Activated CD8-positive, alpha-beta memory T cell treated with anti-CD3 and anti-CD28 coated beads for 1 hour (primary cell): ENCODE data around the gene STK32C.

ENCODE experiments used
- DNase-seq, 2 donors: peaks; one replicate each; pipeline ENCODE4 v3.0.0-alpha.2; 2020; ENCODE audit warnings: low read depth in 1 of 2; ENCODE audit errors: extremely low read depth in 1 of 2

STK32C gene

DNA sequence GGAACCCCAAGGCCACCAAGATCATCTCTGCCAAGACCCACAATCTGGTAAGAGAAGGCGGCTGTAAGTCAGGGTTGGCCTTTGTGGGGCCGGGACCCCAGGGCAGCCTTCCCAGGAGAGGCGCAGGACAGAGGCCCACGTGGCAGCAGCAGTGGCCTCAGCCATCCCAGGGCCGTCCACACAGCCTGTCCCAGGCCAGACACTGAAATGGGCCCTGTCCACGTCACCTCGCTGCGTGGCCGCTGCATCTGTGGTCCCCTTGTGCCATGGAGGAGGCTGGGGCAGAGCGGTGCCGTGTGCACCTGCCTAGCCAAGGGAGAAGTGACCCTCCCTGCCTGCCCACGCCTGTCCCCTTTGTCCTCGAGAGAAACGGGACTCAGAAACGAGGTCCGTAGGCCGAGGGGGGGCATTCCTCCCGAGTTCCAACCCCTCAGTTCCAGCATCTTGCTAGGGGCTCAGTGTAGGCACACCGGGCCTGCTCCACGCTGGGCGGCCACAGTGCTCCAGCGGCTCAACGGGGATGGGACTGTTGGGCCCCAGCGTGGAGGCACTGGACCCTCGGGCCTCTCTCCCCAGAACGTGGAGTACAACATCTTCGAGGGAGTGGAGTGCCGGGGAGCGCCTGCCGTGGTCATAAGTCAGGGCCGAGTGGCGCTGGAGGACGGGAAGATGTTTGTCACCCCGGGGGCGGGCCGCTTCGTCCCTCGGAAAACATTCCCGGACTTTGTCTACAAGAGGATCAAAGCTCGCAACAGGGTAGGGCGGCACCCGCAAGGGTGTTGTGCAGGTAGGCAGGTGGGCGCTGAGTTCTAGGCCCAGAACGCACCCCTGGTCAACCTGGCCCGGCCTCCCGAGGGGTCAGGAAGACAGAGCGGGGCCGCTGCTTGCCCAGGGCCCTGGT, 105.4 kb downstream of the STK32C start:
- no peak for DNase-seq

DNA sequence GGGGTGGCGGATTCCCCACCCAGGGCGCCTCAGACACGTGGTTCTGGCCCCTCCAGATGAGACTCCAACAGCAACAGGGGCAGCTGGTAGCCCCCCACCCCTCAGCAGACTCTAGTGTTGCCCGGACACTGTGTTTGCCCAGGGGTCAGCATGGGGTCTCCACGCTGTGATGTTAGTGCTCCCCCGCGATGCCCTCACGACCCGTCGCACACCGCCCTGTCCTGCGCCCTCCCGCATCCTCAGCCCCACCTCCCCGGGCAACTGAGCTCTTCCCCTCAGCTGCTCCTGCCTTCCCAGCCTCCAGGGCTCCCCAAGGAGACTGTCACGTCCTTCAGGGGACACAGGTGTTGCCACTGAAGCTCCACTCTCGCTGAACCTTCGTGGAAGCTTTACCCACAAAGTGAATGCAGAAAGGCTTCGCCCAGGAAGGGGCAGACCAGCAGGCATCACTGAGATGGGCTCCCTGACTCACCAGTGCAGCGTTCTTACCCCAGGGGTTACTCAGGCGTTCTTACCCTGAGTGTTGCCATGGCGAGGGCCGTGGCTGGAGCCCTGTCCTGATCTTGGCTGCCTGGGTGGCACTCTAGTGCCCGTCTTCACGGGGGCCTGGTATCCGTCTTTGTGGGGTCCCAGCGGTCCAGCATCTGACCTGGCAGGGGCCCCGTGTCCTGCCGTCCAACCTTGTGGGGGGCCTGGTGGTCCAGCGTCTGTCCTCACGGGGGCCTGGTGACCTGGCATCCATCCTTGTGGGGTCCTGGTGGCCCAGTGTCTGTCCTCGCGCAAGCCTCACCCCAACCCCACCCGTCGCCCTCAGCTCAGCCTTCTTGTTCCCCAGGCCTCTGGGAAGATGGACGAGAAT, 106.4 kb downstream of the STK32C start:
- DNase-seq = no peak

DNA sequence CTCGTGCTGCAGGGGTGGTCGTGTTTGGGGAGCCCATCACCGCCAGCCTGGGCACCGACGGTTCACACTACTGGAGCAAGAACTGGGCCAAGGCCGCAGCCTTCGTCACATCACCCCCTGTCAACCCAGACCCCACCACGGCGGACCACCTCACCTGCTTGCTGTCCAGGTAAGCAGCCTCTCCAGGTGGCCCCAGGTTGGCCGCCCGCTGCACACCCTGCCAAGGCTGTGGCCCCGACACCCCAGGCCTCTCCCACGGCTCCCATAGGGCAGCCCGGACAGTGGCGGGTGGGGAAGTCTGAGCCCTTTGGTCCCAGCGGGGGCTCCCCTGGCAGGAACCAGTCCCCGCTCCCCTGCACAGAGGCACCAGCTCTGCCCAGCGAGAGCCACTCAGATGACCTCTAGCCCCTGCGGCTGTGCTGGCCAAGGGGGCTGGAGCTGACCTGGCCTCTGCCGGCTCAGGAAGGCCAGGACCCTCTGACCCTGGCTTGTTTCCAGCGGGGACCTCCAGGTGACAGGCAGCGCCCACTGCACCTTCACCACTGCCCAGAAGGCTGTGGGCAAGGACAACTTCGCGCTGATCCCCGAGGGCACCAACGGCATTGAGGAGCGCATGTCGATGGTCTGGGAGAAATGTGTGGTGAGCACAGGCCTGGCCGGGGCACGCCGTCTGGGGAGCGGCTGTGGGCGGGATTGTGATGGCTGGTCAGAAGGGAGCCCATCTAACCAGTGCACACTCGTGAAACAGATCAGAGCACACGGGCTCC, 107.2 kb downstream of the STK32C start:
- DNase-seq = no peak

DNA sequence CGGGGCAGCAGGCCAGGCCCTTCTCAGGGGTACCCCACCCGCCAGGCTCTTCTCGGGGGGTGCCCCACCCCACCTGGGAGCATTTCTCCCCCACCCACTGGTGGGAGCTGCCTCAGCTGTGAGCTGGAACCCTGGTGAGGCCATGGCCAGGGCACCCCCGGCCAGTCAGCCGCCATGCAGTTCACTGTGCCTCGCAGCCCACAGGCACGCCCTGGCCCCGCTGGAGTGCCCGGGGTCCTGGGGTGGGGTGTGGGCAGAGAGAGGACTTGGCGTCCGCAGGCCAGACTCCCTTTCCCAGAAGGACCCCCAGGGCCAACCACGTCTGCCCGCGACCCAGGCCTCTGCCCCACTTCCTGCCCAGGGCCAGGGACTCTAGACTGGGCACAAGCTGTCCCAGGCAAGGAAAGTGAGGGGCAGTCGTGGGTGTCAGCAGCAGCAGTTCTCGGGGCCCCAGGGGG, 107.9 kb downstream of the STK32C start:
- no peak for DNase-seq

DNA sequence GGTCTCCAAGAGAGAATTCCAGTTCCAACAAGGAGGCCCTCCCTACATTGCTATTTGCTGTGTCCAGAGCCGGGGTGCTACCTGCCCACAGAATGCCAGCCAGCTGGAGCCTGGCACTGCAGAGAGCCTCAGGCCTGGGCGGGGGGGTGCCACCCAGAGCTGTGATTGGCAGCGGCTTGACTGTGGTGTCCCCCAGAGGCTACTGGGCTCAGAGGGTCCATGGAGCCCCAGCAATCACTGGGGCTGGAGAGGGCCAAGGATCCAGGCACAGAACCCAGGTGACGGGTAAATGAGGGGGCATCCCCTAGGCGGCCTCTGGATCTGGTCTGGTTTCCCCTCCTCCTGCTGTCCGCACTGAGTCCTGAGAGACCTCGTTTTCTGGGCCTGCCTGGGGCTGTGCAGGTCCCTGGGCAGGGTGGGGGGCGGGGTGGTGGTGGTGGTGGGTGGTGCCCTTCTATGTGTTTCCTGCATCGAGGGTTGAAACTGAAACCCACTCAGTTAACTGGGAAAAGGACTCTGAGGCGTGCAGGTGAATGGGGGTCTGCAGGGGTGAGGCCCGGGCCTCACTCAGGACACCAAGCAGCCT, 108.4 kb downstream of the STK32C start:
- DNase-seq = no peak

DNA sequence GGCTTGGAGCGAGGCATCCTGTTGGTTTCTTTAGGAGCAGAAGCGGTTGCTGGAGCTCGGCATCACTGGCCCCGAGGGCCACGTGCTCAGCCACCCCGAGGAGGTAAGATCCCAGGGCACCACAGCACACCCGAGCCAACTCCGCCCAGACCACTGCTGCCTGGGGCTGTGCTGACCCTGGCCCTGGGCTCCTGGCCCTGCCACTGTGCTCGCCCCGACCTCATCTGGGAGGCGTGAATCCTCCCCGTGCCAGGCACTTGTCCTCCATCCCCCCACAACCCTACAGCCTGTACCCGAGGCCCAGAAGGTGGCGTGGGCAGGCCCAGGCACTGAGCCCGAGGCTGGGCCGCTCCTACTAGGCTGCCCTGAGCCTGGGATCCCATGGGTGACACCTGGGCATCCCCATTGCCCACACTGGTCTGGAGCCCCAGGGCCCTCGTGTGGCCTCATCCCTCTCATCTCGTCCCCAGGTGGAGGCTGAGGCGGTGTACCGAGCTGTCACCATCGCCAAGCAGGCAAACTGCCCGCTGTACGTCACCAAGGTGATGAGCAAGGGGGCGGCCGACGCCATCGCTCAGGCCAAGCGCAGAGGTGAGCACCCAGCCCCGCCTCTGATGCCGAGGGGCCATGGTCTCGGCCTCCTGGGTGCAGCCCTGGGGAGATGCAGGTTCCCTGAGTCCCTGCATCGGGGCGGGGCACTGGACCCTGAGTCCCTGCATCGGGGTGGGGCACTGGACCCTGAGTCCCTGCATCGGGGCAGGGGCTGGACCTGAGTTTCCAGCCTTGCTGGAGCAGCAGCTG, 109.2 kb downstream of the STK32C start:
- no peak for DNase-seq

DNA sequence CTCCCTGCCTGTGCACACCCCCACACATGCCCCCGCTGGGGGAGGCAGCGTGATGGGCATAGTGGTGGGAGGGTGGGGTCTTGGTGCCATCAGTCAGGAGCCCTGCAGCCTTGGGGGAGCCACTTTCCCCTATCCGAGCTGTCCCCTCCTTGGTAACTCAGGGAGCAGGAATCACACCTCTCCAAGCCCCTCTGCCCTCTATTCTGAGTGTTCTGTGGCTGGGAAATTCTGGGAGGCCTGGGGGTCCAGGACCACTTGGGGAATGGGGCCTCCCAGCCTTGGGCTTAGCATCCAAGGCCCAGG, 109.7 kb downstream of the STK32C start:
- DNase-seq = no peak

DNA sequence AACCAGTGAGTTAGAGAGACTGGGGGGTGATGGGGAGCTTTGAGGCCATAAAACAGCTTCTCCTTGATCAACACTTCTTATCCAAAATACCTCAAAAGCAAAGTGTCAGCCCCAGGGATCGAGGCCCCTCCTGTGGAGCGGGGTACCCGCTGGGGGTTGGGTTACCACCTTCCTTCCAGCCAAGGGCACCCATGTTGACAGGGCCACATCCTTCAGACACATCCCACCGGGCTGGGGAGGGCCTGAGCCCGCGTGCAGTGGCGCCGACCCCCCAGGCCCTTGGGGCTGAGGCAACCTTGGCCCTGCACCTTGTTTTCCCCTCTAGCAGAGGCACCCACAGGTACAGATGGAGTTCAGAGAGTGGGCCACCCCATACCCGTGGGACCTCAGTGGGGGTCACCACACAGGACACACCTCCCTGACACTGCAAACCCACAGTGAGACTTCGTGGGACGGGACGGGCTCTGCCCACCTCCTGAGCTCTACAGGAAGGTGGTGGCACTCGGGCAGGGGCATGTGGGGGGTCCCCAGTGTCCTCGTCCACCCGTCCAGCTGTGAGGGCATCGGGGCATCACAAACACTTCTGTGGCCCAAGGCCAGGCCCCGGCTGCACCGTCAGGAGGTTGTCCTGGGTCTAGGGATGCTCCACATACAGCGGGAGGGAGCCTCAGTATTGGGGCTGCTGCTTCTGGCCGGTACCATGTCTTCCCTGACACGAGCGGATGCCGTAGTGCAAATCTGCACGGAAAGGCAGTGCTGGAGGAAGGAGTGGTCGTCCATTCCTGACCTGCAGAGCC, 110.3 kb downstream of the STK32C start:
- no peak for DNase-seq

DNA sequence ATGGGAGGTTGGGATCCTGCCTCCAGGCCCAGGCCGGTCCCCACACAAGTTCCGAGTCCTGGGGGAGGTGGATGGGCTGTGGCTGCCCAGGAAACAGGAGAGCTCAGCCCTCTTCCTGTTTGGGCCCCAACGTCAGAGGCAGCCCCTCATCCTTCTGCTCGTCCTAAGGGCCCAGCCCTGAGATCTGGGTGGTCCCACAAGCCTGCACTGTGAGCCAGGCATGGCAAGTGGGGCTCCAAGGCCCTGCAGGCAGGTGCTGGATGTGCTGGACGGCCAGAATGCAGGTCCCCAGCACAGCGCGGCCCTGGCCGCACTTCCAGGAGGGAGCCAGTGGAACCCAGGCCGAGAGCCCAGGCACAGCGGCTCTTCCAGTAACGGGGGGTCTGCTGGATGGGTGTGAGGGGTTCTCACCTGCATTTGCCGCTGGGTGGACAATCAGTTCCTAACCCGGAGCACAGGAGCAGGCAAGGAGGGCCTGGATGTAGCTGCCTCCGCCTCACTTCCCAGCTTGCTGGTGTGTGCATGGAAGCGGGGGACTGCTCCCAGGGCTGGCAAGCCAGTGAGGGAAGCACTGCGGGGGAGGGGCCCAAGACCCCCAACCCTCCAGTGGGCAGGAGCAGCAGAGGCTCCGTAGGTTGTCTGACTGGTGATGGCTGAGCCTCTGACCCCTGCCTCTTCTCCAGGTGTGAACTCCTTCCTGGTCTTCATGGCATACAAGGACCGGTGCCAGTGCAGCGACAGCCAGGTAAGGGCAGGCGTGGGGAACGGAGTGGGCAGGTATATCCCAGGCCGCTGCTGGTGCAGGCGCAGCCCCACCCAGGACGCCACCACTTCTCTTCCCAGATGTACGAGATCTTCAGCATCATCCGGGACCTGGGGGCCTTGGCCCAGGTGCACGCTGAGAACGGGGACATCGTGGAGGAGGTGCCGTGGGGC, 111.3 kb downstream of the STK32C start:
- DNase-seq = no peak

DNA sequence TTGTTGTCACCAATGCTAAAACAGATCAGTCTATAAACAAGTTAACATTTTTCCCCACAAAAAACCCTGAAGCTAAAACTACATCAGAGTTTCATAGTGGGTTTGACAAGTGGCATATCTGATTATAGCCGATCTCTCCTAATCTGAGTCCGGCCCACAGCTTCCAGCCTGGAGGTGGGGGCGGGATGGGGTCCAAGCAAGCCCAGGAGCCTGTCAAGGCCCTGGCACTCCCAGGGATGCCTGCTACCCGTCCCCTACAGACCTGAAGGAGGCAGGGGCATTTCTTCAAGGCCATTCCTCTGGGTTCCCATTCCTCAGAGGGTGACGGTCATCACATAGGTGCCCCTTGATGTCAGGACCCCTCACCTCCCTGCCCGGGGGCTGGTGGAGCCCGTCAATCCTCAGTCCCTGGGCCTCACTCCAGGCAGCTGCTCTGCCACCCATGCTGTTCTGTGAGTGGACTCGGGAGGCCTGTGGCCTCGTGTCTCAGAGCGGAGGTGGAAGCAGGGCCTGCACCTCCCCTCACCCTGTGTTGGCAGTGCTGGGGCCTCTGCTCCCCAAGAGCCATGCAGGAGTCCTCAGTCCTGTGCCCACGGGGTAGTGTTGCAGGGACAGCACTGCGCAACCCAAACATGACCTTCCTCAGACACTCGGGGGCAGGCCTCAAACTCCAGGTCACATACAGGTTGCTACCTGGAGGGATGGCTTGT, 112.2 kb downstream of the STK32C start:
- no peak for DNase-seq

DNA sequence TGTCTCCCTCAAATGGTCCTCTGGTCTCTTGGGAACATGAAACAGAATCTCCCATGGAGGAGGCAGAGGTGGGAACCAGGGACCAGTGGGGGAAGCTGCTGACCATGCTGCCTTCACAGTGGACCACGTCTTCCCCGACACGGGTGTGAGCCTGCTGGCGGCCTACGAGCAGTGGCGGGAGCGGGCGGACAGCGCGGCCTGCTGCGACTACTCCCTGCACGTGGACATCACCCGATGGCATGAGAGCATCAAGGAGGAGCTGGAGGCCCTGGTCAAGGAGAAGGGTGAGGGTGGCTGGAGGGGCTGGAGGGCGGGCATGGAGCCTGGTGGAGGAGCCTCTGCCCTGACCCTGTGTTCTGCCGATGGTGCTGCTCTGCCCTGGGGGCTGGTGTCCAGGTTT, 113.0 kb downstream of the STK32C start:
- no peak for DNase-seq

DNA sequence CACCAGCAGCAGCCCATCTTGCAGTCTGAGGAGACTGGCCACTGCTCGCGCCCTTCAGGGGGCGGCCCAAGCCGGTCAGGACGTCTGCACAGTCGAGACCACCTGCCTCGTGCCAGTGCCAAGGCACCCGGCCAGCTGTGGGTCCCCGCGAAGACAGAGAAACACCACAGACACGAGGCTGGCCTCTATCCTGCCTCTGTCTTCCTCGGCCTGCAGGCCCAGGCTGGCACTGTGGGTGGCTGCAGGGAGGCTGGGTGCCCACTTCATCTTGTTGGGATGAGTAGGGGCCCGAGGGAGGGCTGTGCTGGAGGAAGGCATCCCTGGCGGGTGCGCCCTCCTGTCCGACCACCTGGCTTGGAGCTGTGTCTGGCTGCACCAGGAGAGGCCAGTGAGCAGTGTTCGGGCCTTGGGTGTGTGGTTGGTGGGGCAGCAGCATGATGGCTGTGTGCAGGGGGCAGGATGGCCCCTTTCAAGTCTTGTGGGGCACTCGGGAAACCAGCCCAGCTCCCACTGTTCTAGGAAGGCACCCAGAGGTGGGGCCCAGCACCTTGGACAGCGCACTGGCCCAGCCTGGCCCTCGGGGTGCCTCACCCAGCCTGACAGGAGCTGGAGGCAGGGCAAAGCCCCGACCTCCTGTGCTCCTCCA, 113.7 kb downstream of the STK32C start:
- DNase-seq = no peak

DNA sequence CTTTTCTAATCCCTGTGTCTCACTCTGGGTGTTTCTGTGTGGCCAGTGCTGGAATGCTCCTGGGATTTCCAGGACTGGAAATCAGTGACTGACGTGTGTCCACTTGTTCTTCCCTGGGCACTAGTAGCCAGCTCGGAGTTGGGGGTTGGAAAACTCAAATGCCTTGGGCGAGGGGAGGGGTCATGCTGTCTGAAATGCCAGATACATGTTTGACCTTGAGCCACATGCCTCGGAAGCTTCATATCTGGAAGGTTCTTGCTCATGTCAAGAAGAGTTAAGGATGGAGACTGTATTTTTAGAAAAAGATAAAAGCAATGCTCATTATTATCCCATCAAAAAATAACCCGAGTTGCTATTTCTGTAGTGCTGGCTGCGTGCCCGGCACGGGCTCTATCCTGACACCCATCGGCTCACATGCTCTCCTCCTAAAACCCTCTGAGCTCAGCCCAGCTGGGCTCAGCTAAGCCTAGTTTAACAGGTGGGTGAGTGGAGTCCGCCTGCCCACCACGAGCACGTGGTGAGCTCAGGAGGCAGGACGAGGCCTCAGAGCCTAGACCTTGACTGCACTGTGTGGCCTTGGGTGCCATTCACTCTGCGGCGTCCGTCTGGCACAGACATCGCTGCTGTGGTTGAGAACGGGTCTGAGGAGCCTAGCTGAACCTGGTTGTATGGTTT, 114.6 kb downstream of the STK32C start:
- DNase-seq = no peak

DNA sequence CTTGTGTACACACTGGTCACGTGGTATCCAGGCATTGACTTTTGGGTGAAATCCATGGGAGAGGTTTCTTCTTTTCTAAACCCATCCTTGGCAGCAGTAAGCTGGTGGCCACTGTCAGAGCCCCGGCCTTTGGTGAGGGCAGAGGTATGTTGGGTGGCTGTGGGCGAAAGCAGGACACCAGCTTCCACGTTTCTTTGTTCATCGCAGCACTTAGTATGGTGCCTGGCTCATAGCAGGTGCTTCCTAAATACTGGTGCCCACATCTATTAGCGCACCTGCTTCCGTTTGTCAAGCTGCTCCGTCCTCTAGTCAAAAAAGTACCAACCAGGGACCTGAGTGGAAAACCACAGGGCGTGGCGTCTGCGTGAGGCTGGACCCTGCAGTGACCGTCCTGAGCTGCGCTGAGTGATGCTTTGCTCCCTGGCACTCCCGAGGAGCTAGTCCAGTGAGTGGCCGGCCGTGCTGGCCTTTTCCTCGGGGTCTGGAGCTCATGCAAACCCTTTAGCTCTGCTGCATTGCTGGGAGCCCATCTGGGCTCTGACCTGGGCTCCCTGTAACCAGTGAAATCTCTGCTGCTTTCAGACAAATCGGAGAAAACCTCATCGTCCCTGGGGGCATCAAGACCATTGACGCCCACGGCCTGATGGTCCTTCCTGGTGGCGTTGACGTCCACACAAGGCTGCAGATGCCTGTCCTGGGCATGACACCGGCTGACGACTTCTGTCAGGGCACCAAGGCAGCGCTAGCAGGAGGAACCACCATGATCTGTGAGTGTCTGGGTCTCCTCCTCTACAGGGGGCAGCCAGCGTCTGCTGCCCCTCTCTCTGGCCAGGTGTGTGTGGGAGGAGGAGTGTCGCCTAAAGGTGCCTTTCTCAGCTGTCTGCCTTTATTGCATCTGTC, 115.4 kb downstream of the STK32C start:
- no peak for DNase-seq

DNA sequence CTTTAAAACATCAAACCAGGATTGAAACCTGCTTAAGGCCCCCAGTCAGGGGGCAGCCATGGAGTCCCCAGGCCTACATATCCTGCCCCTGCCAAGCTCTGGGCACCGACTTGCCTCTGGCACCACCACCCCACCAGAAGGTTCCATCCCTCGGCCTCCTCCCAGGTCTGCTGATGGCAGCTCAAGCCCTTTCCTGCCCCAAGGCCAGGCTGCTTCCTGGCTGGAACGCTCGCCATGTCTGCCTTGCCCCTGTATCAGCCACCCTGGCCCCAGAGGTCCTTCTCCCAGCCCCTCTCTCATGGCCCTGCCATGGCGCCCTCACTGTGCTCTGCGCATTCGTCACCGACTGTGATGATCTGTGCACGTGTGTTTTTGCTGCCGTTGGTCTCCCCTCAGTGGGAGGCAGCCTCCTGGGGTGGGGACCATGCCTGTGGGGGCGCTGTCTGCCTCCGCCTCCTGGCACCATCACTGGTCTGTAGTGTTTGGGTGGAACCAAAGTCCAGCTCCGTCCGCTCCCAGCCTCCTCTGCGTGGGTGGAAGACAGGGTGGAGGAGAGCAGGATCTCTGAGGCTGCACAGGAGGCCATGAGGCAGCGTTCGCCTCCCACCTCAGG, 117.8 kb downstream of the STK32C start:
- no peak for DNase-seq
